Right ventricle myocardium inferior (tissue), 1 donor: Measurements from ENCODE around the gene GPRIN3. TPM values are rescaled to one million over a fixed set of nuclear protein-coding genes. Genes with fewer than 3 reads are reported as not detected.
"Not testable (repeated sequence)": the region's sequence is repeated elsewhere in the genome, so short reads cannot be mapped to it uniquely, and the experiment has no call there.

Experiments used
- ATAC-seq: fragments of 200-7000 bp; cut with Tn5 transposase; one replicate; pipeline ENCODE4 v1.9.1; 2020; ENCODE audit warnings: mild to moderate bottlenecking, moderate library complexity
- DNase-seq: peaks from one replicate; pipeline ENCODE4 v3.0.0; 2021; ENCODE audit errors: missing footprints
- intact Hi-C: fragments of 100-400 bp; cut with DNase I; formaldehyde crosslinking; loops from one replicate; pipeline ENCODE4 v1.11.0; 2022
- total RNA-seq: library from RNA; stranded (reverse); fragmentation: NEBNext Ultra II Directional; extraction: Animal tissue kit (Norgen Biotek cat#: 25700); gene quantifications from one replicate; pipeline ENCODE4 v1.2.1, GENCODE V29; 2021
- donor health status: DM: no; HTN: yes; CAD: no; lungs with severe emphysema.

GPRIN3 gene
- total RNA-seq, 1 donor from 2014 or later, result 5.9 TPM

- DNase-seq (no peak), ATAC-seq (no peak)
Measured at GRCh38 chr4:89203902-89204301, 103.7 kb downstream of the GPRIN3 start.

GRCh38 chr4:89199394-89199793 lies 108.2 kb downstream of the GPRIN3 start:
- DNase-seq, ATAC-seq, intact Hi-C loops: not testable (repeated sequence)

More at GRCh38 chr4:89203902-89204301, 103.7 kb downstream of the GPRIN3 start:
- intact Hi-C loops, result no loop called here

GRCh38 chr4:89197920-89198319 lies 109.7 kb downstream of the GPRIN3 start:
- ATAC-seq, result no peak
- DNase-seq, result no peak
- intact Hi-C loops, result no loop called here

- ATAC-seq (no peak), DNase-seq (no peak)
- intact Hi-C loops, result no loop called here
Measured at GRCh38 chr4:89196745-89197144, 110.9 kb downstream of the GPRIN3 start.

- no peak for DNase-seq
- intact Hi-C loops, result no loop called here
- ATAC-seq, result no peak
Measured at GRCh38 chr4:89196056-89196674, 111.4 kb downstream of the GPRIN3 start.

GRCh38 chr4:89193843-89194242 lies 113.8 kb downstream of the GPRIN3 start:
- no peak for DNase-seq
- intact Hi-C loops, result no loop called here
- no peak for ATAC-seq

Other genes starting within 250 kb of the GPRIN3 start
- gene TIGD2, start 196.3 kb downstream of the GPRIN3 start, total RNA-seq, result 2.3 TPM